A673 (cell line): ENCODE data around the gene OR10H2.

Experiments
- EZH2 ChIP-seq: fragments of 200-600 bp; sonication (generic); IDR thresholded peaks from 2 replicates; pipeline ENCODE4 v1.6.1; 2017; ENCODE audit warnings: borderline replicate concordance, low read depth, mild to moderate bottlenecking, mixed read lengths, antibody characterized with exemption, low read length; ENCODE audit not compliant: poor library complexity, severe bottlenecking
- TF ChIP-seq, protein P1 (sequence below): fragments of 300-800, 200-600 bp; sonication (generic); conservative IDR thresholded peaks from 2 replicates; pipeline ENCODE4 v1.5.1; 2017; ENCODE audit warnings: low read depth, mild to moderate bottlenecking, antibody characterized with exemption, low read length, moderate library complexity, mixed read lengths

- TF ChIP-seq, protein P1, sequence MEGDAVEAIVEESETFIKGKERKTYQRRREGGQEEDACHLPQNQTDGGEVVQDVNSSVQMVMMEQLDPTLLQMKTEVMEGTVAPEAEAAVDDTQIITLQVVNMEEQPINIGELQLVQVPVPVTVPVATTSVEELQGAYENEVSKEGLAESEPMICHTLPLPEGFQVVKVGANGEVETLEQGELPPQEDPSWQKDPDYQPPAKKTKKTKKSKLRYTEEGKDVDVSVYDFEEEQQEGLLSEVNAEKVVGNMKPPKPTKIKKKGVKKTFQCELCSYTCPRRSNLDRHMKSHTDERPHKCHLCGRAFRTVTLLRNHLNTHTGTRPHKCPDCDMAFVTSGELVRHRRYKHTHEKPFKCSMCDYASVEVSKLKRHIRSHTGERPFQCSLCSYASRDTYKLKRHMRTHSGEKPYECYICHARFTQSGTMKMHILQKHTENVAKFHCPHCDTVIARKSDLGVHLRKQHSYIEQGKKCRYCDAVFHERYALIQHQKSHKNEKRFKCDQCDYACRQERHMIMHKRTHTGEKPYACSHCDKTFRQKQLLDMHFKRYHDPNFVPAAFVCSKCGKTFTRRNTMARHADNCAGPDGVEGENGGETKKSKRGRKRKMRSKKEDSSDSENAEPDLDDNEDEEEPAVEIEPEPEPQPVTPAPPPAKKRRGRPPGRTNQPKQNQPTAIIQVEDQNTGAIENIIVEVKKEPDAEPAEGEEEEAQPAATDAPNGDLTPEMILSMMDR: no peak
- TF ChIP-seq EZH2: no peak
Observed at GRCh38 chr19:15702534-15702930, 25.3 kb upstream of the OR10H2 start.
